GM18867 (cell line): ENCODE measurements around the gene ANK3.
"Not testable (repeated sequence)": the region's sequence is repeated elsewhere in the genome, so short reads cannot be mapped to it uniquely, and the experiment has no call there.

ENCODE experiments used
- ATAC-seq: cut with Tn5 transposase; IDR thresholded peaks from one replicate; pipeline ENCODE4 v1.9.1; 2021; ENCODE audit warnings: mild to moderate bottlenecking, moderate library complexity; ENCODE audit not compliant: unreplicated experiment

The ANK3 gene

DNA sequence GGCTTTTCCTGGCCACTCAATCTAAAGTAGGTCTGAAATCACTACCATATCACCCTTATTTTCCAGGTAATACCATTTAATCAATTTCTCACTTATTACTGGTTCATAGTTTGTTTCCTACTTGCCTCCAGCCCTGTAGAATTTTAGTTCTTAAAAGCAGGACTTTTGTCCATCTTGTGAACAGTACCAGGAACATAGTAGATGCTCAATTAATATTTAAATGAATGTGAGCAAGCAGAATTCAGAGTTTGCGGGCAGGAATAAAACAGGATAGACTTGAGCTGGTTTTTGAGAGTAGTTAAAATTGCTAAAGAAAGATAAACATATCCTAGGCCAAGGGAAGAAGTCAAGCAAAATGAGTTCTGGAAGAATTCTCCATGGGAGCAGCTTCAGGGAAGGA lies 77.9 kb downstream of the ANK3 start:
- ATAC-seq, result no peak

DNA sequence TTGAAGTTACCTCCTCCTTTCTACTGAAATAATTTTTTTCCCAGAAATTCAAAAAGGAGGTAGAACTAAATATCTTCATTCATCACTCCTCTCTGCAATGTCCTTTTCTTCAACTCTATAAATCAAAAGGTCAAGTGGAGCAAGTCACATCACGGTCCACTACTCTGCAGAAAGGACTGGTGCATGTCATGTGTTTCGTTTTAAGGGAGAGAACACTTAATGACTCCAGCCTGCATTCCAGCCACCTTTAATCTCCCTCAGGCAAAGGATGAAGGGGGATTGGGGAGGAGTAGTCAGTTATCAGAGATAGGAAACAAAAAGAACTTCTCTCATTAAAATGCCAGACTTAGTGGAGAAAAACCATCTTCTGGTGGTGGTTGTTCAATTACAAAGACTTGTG lies 78.9 kb downstream of the ANK3 start:
- ATAC-seq, result no peak

DNA sequence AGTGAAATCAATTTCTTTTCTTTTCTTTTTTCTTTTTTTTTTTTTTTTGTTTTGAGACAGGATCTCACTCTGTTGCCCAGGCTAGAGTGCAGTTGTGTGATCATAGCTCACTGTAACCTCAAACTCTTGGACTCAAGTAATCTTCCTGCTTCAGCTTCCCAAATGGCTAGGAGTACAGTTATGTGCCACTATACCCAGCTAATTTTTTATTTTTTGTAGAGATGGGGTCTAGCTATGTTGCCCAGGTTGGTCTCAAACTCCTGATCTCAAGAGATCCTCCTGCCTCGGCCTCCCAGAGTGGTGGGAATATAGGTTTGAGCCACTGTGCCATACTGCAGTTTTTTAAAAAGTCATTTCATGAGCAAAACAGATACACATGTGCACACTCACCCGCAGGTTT lies 79.8 kb downstream of the ANK3 start:
- no peak for ATAC-seq

DNA sequence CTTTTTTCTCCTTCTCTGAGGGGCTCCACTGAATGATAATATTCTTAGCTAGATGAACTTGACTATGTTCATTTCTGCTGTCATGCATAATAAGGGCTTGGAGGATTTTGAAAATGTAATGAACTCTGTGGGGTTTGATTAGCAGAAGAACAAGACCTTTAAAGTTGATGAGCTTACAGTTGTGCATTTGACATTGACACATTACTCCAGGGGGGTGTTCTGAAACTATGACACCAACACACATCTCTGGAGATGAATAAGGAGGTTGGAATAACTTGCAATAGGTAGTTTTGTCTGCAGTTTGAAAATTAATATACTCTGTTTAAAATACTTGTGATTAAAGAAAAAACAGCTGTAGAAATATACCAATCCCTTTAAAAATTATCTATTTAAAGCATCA lies 80.3 kb downstream of the ANK3 start:
- ATAC-seq, result no peak

DNA sequence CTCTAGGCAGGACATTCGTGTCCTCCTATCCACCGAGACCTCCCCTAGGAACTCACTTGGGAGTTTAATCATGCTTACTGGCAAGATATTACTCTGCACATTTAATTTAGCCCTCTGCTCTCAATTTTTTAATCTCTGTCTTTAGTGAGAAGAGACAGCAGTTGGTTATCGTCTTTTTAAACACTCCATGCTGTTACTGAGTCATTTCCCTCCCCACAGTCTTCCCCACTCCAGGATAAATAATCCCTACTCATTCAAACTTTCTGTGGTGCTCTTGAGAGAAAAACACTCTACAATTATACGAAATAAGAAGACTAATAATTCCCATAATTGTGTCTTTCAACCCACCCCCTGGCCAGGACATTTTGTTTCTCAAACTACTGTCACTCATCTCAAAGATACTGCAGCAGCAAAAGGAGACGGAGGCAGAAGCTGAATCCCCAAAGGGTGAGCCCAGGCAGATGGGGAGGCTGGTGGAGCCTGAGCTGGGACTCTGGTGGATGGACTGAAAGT lies 84.2 kb downstream of the ANK3 start:
- no peak for ATAC-seq

DNA sequence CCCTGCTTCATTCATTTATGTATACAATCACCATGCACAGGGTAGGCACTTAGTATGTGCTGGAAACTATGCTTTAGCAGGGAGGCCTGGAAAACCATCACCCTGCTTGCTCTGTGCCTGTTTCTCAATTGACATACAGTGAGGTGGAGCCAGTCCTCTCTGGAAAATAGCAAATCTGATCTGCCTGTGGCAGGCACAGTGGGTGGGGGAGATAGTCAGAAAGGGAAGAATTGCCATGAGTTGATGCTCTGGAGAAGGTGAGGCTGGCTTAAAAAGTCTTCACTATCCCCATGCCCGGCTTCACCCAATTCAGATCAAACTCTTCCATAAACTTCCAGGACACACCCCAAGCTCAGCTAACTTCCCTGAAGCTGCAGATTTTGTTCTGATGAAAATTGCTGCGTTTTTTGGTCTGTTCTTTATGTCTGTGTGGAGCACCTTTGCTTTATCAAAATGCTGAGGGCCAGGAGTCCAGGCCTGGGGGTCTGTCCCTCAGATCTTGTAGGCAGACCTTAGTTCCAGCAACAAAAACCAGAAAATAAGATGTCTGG lies 84.8 kb downstream of the ANK3 start:
- no peak for ATAC-seq

DNA sequence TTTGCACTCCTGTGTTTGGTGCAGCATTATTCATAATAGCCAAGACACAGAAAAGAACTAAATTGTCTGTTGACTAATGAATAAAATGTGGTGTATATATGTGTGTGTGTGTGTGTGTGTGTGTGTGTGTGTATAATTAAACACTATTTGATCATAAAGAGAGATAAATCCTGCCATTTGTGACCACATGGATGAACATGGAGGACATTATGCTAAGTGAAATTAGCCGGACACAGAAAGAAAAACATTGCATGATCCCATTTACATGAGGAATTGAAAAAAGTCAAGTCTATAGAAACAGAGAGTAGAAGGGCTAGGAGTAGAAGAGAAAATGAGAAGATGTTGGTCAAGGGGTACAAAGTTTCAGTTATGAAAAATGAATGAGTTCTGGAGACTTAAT lies 85.9 kb downstream of the ANK3 start:
- no peak for ATAC-seq

DNA sequence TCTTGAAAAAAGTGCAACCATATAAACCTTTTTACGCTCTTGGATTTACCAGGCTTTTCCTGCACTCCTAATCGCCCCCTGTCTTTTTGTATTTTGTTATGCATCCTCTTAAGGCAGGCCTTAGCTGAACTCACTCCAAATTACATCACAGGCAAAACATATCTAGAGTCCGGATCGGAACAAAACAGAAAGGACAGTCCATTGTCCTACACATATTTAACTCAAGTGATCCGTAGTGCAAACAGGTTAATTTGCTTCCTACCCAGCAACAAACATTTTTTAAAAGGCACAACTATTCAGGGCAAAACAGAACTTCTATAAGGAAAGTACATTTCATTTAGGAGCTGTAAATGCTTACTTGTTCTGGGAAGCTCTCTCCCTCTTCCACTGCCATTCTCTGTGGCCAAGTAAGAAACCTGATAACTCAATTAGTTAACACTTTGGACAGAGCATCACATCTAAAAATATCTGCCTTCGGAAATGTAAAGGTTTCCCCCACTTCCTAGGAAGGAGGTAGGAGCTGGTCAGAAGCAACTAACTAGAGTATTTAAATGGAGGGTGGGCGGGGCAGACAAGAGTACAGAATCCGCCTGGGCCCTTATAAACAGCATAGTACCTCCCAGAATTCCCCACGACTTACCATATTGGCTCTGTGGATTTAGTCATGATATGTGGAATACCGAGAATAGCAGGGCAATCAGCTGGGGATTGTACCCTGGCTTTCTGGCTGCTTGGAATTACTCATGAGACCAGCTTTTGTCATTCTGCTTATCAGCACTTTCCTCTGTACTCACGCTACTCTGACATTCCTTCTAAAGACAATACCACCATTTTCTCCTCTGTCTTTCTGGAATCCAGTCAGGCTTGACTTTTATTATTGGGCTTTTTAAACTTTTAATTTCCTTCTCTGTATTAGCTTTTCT lies 89.5 kb downstream of the ANK3 start:
- no peak for ATAC-seq

DNA sequence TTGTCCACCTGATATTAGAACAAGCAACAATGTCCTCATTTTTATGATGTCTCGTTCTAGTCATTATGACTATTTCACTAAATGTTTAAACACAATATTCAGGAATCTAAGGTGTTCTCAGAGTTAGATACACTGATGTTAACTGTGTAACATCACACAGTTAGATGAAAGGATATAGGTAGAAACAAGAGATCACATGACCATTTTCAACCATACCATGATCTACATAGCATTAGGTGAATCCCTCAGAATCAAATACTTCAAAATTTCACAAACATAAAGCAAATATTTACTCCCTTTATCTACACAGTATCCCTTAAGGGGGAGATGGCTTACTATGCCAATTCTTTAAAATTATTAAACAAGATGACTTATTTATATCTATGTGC lies 90.3 kb downstream of the ANK3 start:
- no peak for ATAC-seq

DNA sequence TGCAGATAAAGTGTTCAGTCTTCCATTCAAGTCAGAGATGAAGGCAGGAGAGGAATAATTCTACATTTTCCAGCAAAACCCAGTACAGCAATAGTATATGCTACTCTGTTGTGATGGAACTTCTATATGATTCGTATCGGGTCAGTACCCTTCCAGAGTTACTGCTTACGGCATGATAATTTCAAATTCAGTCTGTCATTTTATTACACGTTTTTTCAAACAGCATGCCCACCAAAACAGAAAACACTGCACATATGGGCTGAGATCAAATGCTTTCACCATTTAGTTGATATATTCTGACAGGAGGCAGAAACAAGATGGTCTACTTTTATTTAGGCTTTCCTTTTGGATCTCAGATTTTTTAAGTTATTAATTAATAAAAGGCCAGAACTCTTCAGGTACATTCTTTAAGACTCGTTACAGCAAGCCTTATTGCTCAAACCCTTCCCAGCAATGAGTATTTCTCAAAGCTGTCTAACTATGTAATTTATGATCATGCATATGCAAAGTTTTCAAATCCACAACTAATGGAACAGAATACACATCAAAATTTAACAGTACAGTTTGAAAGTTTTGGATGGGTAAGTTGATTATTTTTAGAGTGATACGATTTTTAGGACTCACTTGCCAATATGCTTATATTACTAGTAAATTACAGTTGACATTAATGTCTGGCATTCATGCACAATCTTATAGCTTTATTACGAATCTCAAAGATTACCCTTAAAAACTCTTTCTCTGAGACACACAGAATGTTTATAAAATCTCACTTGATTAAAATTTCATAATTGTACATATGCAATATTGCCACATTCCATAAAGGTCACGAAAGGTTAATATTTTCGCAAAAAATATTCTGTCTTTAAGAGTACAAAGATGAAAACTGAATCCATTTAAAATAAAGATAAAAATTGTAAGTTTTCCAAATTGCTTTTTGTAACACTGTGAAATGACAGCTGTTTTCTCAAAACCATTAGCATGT lies 91.0 kb downstream of the ANK3 start:
- ATAC-seq, result no peak

DNA sequence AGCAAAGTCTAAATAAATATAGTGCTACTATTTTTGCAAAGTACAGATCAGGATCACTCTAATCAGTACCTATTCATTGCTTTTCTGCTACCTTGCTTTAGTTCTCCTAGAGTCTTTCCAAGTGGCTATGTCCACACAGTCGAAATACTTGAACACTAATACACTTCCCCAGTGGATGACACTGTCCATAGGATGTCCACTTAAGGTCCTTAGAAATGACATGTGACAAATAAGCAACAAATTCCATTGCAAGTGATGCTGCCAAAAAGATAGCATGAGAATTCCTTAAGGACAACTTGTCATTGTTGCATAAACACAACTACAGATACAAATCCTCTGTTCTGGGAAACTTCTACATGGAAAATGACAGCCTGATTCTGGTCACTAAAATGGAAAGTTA lies 93.6 kb downstream of the ANK3 start:
- no peak for ATAC-seq

DNA sequence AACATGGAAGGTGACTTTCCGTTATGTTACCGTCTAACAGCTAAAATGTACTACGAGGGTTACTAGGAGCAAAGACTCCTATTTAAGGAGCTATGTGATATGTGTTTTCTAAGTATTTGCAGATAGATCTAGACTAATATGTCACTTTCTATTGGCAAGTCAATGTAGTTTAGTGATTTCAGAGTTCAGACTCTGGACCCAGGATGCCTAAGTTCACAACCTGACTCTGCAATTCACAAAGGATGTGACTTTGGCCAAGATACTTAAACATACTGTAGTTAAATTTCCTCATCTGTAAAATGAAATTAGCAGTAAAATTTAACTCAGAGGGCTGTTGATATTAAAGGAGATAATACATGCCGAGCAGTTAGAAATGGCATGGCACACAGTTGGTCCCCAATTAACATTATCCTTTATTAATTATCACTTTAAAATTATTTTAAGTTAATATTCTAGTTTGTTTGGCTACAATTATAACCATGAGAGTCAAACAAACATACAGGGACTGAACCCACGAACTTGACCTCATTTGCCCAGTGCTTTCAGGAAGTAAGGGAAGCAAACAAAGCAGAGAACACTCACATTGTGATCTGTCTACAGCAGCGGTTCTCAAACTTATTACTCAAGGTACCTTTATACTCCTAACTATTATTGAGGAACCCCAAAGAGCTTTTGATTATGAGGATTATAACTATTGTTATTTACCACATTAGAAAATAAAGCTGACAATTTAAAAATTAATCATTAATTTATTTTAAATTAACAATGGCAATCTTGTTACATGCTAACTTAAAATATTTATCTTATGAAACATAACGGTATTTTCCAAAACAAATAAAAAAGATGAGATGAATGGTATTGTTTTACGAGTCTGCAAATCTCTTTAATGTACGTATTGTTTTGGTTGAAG lies 94.4 kb downstream of the ANK3 start:
- no peak for ATAC-seq

DNA sequence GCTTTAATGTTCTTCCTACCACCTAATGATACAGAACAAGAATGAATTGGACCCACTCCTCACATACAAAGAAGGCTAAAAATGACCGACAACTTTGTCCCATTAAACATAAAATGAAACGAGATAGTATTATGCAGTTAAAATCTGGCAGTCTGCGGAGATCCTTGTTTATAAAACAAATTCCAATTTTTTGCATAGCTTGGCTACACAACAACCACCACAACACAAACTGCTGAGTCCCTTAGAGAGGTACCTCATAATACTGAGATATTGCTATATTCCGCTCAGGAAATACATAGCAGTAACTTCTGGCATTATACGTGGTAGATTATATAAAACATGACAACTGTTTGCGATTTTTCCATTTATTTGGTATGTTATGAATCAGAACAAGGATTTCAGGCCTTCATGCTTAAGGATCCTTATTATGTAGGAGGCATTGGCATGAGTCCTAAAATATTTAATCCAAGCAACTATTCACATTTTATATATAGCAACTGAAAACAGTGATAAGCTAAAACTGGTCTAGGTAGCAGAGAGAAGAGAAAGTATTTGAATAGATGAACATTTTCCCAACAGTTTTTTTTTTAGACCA lies 96.0 kb downstream of the ANK3 start:
- ATAC-seq, result no peak

DNA sequence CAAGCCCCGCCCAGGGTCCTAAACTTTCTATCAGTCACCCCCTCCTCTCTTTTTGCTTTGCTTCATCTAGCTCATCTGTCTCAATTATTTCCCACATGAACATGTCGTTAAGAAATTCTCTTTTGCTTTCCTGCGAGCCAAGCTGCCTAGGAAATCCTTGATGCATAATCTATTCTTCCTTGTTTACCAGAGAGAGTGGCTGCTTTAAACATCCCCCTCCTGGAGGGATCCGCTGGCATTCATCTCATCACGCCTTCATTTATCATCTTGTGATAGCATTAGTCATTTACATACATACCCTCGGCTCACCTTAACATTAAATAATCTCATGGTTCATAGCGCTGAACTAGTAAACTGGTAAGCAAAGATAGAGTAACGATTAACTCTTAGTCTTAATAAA lies 96.7 kb downstream of the ANK3 start:
- ATAC-seq, result no peak

DNA sequence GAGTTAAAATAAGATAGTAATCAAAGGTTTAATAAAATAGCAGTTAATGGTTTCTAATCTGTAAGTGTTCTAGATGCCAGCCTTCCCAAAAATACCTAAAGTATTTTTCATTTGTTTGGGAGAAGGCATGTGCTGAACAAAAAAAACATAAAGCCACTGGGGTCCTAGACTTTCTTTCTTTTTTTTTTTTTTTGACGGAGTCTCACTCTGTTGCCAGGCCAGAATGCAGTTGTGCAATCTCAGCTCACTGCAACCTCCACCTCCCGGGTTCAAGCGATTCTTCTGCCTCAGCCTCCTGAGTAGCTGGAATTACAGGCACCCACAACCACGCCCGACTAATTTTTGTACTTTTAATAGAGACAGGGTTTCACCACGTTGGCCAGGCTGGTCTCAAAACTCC lies 97.1 kb downstream of the ANK3 start:
- not testable (repeated sequence) for ATAC-seq

DNA sequence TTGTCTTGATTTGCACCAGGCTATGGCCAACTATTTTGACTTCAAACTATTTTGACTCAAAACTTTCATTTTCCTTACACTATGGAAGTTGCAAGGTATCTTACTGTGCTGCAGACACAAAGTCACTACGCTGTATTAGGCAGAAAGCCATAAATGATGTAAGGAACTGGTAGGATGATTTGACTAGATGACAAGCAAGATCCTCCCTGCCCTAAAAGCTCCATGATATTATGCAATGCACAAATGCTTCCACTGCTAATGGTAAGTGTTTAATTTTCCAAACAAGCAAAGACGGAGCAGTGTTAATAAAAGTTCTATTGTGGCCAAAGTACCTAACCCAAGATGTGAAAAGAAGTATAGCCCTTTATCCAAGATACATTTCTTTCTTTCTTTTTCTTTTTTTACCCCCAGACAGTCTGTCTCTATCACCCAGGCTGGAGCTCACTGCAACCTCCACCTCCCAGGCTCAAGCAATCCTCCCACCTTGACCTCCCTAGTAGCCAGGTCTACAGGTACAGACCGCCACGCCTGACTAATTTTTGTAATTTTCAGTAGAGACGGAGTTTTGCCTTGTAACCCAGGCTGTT lies 98.2 kb downstream of the ANK3 start:
- ATAC-seq, result no peak

DNA sequence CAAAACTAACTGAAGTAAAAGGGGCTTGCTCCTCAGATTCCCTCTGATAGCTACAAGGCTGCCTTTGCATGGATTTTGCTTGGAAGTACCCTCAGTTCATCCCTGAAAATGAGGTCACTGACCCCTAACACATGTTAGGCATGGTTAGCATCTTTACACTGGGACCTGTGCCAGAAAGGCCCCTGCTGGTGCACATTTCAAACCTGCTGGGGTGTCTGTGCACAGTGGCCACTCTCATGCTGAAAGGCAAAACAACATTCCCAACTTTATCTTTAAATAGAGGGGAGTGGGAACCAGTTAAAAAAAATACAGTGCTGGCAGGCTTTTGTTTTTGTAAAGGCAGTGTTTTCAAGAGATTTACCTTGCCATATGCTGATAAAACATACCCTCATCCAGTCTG lies 99.1 kb downstream of the ANK3 start:
- no peak for ATAC-seq

DNA sequence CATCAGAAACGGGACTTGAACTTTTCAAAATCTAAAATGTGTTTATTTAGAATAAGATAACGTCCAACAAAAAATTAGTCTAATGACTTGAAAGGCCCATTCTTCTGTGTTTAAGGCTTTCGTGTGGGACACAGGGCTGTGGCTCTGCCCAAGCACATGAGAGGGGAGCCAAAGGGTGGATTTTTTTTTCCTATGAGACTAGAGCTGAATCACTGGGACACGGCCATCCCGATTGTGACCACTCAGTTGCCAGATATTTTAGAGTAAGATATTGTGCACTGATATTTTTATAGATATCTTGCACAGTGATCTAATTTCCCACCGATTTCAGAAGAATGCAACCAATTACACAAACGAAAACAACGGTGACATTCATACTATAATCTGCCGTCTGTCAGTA lies 99.9 kb downstream of the ANK3 start:
- ATAC-seq, result no peak

DNA sequence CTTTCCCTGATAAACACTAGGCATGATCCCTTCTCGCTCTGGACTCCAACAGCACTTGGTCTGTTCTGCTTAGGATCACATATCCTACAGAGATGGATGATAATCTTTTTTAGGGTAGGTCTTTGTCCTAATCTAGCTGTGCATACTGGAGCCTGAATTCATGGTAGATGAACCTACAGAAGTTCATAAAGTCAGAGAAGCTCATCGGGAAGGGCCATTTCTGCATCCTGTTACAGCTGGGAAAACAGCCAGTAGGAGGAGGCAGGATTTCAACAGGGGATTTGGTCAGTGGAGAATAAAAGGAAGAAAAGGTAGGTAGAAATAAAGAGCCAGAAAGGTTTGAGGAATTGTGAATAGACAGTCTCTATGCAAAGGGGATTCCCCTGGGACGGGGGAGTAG lies 101.4 kb downstream of the ANK3 start:
- no peak for ATAC-seq

DNA sequence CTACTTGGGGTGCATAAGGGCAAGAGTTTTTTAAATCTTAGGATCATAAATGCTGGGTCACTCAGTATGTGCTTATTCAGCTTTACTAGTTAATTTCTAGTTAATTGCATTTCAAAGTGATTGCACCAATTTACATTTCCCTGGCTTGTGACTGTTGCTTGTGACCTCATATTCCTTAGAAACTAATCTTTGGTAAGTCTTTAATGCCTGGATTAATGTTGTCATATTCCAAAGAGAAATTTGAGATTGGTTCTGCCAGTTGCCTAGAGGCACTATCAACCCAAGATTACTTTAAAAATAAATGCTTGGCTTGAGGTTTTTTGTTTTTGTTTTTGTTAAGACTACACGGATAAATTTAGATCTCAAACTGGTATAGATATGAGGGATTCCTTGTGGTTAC lies 103.1 kb downstream of the ANK3 start:
- ATAC-seq, result no peak
